GM12872 (cell line): ENCODE measurements around the gene ZNF740.

Source experiments
- CTCF ChIP-seq: IDR thresholded peaks from 3 replicates; pipeline ENCODE4 v1.5.1; 2011; ENCODE audit warnings: low read depth, mild to moderate bottlenecking, low read length, moderate library complexity; ENCODE audit not compliant: insufficient read depth

ZNF740 gene

GRCh38 chr12:53180220-53180930, at the start of gene ZNF740, which contains the start of gene CSAD:
ZNF740 (plus strand) TSS chr12:53180722; CDS start chr12:53181984, 1,262 bp downstream.
CSAD (minus strand) TSS chr12:53180925; CDS start chr12:53173470, 7,455 bp downstream.
- TF ChIP-seq CTCF, result no peak

- no peak for TF ChIP-seq CTCF
Measured at GRCh38 chr12:53131844-53132243, 48.7 kb upstream of the ZNF740 start.

GRCh38 chr12:53133722-53134121, 46.8 kb upstream of the ZNF740 start:
- TF ChIP-seq CTCF, result no peak

GRCh38 chr12:53143355-53143754, 37.2 kb upstream of the ZNF740 start:
- TF ChIP-seq CTCF, result no peak

GRCh38 chr12:53145383-53146260, 34.9 kb upstream of the ZNF740 start:
- TF ChIP-seq CTCF, result no peak

- TF ChIP-seq CTCF, result no peak
Measured at GRCh38 chr12:53147181-53147580, 33.3 kb upstream of the ZNF740 start.

- TF ChIP-seq CTCF, result no peak
Measured at GRCh38 chr12:53147653-53148052, 32.9 kb upstream of the ZNF740 start.
